Loucy (cell line): ENCODE measurements around the gene SPATA3.

Experiments
- EZH2phosphoT487 ChIP-seq: fragments of 200-600 bp; IDR thresholded peaks from 2 replicates; pipeline ENCODE4 v1.6.1; 2018; ENCODE audit warnings: antibody characterized with exemption, mild to moderate bottlenecking, moderate library complexity, borderline replicate concordance
- TF ChIP-seq, protein P1 (sequence below): fragments of 200-600 bp; sonication (generic); conservative IDR thresholded peaks from 2 replicates; pipeline ENCODE4 v1.5.1; 2014; ENCODE audit warnings: mild to moderate bottlenecking, antibody characterized with exemption, low read length

DNA sequence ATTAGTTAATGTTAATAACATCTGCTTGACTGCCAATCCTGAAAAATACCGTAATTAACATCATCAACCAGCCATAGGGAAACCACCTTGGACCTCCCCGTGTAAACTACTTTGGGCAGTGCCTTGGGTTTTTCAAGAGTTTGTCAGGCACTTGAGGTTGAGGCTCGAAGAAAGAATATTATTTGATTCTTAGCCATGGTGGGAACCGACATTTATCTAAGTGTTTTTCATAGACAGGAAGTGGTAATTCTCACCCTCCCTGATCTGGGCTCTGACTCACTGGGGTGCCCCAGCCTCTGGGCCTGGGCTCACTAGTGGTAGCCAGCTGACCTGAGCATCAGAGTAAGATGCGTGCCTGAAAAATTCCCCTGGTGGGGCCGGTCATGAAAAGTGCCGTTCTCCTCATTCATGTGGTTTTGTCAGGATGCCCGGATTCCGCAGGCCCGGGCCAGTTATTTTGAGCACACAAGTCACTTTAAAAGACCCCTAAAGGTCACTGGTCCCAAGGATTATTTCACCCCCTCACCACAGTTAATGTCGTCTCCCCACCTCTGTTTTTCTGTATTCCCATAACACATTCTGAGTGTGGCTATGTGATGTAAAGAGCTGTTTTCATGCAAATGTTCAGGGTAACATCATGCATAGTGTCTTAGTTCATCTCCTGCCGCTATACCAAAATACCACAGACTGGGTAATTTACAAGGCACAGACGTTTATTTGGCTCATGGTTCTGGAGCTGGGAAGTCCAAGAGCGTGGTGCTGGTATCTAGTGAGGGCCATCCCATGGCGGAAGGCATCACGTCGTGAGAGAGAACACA lies 21.6 kb upstream of the SPATA3 start:
- TF ChIP-seq, protein P1, sequence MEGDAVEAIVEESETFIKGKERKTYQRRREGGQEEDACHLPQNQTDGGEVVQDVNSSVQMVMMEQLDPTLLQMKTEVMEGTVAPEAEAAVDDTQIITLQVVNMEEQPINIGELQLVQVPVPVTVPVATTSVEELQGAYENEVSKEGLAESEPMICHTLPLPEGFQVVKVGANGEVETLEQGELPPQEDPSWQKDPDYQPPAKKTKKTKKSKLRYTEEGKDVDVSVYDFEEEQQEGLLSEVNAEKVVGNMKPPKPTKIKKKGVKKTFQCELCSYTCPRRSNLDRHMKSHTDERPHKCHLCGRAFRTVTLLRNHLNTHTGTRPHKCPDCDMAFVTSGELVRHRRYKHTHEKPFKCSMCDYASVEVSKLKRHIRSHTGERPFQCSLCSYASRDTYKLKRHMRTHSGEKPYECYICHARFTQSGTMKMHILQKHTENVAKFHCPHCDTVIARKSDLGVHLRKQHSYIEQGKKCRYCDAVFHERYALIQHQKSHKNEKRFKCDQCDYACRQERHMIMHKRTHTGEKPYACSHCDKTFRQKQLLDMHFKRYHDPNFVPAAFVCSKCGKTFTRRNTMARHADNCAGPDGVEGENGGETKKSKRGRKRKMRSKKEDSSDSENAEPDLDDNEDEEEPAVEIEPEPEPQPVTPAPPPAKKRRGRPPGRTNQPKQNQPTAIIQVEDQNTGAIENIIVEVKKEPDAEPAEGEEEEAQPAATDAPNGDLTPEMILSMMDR, result no peak
- TF ChIP-seq EZH2phosphoT487, result no peak
